Mucosa of gallbladder (tissue), 1 donor: ENCODE measurements around the gene RNF39. TPM values are rescaled to one million over a fixed set of nuclear protein-coding genes. Genes with fewer than 3 reads are reported as not detected.

Source experiments
- DNase-seq: peaks from one replicate; pipeline ENCODE4 v3.0.0-alpha.2; 2020; ENCODE audit warnings: low spot score
- total RNA-seq: library from RNA; stranded (reverse); gene quantifications from one replicate; pipeline ENCODE4 v1.2.1, GENCODE V29; 2021
- donor health status: DM: no; HTN: no; CAD: no.

The RNF39 gene
- total RNA-seq, 1 donor from 2014 or later, result 2.5 TPM

DNA sequence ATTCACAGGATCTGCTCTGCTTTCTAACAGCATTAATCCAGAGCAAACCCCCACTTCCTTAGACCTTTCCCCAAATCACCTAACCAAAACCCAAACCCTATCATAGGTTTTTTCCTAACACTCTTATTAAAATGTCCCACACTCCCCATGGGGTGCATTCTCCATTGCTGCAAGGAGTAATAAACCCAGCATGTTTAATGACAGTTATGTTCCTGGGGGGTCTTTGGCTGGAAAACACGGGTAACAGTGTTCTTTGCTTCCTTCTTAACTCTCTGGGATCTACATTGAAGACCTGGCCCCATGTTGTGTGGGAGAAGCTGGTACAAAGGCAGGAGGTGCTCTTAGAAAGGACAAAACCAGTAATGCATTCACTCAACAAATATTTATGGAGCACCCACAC lies 21.3 kb upstream of the RNF39 start:
- no peak for DNase-seq

DNA sequence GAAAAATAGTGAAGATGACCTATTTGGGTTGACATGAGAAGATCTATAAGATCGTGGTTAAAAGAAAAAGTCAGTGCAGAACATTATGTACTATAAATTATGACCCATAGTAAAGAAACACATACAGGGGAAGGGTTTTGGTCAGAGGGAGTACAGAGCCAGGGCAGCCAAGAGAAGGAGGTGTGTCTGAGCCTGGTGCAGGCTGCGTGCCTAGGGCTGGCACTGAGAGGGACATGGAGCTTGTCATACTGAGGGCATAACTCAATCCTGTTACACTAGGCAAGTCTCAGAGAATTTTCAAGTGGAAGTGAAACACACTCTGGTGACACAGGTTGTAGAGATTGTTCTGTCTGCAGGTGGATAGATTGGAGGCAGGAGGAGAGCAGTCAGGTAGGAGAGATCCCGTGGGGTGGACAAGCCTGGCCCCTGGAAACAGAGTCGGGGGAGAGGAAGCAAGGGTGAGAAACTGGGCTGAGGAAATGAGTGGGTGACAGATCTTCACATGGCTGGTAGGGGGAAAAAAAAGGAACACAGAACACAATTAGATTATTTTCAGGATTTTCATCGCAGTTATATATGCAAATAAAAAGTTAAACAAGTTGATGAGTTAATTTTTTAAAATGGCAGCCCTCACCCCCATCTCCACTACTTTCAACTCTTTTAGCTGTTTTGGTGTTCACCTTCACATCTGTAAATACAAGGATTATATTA lies 18.5 kb upstream of the RNF39 start:
- no peak for DNase-seq

DNA sequence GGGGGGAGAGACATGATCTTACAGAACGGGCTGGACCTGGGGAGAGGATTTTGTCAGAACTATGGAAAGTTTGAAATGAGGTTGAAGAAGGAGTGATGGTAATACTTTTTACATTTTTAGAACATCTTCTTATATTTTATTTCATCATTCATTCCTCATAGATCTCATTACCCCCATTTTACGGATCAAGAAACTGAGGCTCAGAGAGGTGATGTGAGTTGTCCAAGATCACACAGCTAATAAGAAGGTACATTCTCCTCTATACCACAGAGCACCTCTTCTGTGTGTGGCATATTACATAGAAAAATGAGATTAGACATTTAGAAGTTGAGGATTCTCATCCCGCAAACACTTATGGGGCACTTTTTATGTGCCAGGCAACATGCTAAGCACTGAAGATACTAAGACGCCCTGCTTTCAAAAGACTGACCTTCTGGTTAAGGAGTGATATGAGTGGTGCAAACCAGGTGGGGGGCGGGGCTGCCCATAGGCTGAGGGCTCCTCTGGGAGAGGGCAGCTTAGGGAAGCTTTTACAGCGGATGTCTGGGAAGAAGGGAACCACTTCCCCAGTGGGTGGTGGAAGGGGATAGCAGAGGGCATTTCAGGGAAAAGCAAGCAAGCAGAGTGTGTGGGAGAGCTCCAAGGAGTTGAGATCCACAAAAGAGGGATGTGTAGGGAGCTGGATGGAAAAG lies 17.4 kb upstream of the RNF39 start:
- no peak for DNase-seq

DNA sequence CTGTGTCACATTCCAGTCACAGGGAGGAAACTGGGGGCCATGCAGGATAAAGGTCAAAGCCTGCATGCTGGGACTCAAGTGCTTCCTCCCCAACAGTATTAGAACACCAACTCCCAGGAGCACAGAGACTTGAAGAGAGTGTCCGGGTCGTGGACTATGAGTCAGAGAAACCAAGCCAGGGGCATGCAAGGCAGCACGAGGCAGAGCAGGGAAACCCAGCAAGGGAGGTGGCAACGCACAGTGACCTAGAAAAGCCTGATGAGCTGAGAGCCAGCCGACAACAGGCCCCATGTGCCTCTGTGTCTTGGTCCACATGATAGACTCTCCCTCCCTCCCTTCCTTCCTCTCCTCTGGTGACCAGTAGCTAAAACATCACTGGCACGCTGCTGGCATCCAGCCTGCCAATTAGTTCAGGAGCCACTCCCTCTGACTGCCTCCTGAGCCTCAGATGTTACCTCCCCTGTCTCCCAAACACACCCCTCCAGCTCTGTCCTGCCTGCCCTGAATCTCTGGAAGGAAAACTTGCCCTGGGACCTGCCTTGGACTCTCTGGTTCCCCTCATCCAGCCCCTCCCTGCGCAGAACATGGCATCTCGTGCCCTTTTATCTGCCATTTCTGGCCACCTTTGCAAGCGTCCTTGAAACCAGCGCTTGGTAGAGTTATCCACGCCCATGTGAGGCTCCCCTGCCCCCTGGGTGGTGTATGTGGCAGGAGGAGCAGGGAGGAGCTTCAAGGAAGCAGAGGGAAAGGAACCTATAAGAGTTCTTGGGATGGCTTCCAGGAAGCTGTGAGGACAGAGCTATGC lies 16.2 kb upstream of the RNF39 start:
- DNase-seq, result peak; percentile 86

DNA sequence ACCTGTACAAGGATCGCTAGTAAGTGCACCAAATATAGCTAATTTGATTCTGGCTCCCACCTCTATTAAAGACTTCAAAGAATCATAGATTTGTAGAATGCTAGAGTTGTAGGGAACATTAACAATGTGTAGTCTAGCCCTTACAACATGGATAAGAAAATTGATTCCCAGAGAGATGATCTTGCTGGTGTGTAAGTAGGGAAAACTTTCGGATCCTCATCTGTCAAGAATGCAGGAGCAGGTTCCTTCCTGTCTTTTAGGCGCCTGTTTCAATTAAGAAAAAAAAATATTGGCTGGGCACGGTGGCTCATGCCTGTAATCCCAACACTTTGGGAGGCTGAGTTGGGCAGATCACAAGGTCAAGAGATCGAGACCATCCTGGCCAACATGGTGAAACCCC lies 12.3 kb upstream of the RNF39 start:
- no peak for DNase-seq

DNA sequence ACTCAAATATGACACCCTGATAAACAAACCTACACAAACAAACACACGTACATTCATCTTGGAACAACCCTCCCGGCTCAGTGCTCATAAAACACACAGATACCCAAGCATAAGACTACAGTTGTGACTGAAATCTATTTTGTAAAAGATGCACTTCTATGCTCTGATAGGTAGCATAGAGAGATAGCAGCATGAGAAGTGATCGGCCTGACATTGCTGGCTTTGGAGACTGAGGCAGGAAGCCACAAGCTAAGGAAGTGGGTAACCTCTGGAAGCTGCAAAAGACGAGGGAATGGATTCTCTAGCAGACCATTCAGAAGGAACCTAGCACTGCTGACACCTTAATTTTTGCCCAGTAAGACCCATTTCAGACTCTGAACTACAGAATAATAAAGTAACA lies 1.6 kb upstream of the RNF39 start:
- no peak for DNase-seq

DNA sequence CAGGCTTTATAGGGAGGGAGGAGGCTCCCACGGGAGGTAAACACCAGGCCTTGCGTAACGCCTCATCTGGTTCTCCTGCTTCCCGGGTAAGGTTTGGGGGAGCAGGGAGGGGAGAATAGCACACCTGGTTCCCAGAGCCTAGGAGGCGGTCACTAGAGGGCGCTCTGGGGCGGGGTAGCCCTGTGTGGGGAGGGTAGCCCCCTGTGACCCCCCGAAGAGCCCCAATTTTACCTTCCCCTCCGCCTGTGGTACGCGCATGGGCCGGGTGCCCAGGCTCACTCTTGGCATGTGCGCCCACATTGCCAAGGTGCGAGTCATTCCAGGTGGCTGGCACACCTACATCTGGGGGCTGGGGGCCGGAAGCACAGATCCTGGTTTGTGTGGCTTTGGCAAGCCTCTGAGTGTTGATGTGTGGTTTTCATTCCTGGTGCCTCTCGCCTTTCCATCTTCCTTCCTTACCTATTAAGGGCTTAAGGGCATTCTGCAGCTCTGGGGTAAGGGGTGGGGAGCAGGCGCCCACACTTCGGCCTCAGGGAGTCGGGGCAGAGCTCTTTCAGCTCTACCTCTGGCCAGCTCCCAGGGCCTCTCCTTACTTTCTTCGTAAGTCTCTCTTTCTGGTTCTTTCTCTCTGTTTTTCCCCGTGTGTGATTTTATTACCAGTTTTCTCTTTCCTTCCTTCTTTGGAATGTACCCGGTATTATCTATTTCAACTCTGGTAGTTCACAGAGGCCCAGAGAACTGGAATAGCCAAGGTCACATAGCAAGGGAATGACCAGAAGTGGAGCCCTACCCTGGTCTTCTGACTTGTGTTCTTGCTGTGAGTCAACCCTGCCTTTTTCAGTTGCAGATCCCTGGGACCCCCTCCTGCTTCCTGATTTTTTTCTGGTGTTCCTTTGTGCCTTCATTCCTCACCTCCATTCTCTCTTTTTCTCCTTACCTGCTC lies 492 bp upstream of the RNF39 start:
- DNase-seq, result peak; percentile 31

DNA sequence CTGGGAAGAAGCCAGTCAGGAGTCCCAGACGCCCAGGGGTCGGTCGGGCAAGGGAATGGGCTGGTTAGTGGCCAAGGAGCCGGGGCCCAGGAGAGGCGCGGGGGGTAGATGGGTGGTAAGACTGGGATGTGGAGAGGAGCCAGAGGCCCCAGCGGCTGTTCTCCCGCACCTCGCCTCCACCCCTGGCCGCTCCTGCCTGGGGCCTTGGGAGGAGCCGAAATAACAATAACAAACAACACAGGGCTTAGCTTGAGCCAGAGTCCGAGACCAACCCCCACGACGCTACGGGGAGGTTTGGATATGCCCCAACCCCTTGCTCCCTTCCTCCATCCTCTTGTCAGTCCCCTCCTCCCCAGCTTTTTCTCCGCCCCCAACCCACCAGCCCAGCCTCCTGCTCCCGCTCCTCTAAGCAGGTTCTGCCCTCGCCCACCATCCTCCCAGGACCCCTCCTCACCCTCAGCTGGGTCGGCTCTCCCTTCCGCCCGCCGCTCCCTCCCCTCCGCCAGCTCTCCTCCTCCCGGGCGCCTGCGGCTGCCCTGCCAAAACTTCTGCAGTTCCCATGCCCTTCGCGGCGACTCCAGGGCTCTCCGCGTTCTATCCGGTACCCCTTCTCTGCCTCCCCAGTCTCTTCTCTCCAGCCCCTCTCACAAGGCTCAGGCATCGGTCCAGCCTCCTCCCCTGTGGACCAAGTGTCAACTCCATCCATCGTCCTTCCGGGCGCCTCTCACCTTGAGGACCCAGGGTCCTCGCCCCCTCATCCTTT lies 1.1 kb downstream of the RNF39 start:
- DNase-seq, result no peak

DNA sequence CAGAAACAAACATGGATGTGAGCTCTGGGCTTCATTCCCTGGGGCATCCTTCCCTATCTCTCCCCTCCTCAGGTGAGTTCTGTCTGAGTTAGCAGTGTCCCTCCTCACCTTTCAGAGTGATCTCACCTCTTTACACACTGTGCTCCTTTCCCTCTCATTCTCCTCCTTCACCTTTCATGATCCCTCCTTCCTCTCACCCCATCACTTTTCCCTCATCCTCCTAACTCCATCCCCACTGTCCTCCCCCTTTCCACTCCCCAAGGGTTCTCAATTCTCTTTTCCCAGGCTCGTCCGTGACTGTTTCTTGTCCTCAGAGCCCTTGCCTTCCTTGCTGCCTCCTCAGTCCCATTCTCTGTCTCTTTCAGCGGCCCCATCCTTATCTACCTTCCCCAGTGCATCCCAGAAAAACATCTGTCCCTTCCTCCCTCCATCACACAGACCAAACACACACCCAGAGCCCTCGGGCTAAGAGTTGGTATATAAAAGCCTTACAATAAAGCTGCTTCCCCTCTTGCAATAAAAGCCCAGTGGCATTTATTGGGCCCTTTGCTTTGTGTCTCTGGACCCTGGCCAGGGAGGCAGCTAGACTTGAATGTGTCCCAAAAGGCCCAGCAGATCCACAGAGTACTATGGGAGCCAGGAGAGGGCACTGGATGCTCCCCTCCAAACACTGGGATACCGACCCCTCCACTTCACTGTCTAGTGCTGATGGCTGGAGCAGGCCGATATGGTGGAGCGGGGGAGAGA lies 1.9 kb downstream of the RNF39 start:
- no peak for DNase-seq

DNA sequence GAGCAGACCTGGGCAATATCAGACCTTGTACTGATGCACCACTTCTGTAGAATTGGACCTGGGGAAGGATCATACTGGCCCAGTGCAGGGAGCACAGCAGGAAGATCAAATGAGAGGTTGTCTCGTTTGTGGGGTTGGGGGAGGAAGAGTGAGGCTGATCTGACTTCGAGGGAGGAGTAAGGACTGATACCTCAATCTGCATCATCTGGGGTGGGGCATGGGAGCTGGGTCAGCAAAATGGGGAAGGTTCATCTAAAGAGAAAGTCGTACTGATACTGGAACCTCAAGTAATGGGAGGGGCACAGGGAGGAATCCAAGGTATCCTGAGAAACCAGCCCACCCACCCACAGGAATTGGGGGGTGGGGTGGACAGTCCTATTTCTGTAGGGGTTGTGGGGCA lies 3.7 kb downstream of the RNF39 start:
- no peak for DNase-seq

DNA sequence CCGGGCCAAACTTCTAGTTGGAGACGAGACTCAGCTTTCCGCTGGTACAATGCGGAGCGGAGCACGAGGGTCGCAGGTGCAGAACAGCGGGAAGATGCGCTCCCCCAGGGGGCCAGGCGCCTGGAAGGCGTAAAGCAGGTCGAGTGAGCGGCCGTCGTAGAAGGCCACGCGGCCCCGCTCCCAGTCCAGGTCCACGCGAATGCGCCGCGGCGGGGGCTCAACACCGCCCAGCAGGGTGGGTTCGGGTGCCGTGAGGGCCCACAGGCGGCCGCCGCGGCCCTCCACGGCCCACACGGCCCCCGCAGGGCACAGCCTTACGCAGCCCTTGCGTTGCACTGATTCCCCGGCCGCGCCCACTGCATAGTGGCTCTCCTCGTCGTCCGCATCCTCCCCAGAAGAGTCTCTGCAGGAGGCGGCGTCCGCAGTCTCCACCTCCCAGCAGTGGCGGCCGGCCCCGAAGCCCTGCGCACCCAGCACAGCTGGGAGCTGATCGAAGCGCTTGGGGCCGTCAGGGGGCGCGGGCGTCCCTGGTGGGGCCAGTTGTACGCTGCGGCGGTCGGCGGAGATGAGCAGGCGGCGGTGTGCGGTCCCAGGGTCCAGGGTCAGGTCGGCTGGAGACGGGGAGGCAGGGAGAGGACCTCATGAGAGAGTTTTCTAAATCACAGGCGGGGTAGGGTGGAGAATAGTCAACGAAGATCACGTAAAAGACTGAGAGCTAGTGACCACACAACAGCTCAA lies 4.3 kb downstream of the RNF39 start:
- peak; percentile 23 for DNase-seq

DNA sequence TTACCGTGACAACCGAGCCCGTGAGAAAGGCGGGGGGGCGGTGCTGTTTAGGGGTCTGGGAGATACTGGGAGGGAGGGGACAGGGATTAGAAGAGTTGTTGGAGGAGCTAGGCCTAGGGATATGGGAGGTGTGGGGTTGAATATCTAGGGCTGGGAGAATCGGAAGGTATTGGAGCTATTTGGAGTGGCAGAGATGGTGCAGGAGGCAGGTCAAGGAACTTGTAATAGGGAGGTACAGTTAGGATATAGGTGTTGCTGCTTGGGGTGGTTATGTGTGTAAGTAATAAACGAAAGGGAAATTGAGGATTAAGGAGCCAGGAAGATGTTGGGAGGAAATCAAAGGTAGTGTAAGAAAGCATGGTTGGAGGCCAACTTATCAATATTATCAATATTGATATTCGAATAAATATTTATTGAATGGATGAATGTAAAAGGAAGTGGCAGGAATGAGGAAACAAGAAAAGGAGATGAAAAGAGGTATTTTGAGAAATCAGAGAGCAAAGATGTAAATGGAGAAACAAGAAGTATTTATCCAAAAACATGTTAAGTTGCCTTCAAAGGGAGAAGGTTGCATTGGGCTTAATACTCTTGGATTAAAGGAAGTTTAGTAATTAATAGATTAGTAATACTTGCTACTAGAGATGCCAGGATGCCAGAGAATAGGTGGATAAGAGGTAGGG lies 8.0 kb downstream of the RNF39 start:
- DNase-seq, result no peak

DNA sequence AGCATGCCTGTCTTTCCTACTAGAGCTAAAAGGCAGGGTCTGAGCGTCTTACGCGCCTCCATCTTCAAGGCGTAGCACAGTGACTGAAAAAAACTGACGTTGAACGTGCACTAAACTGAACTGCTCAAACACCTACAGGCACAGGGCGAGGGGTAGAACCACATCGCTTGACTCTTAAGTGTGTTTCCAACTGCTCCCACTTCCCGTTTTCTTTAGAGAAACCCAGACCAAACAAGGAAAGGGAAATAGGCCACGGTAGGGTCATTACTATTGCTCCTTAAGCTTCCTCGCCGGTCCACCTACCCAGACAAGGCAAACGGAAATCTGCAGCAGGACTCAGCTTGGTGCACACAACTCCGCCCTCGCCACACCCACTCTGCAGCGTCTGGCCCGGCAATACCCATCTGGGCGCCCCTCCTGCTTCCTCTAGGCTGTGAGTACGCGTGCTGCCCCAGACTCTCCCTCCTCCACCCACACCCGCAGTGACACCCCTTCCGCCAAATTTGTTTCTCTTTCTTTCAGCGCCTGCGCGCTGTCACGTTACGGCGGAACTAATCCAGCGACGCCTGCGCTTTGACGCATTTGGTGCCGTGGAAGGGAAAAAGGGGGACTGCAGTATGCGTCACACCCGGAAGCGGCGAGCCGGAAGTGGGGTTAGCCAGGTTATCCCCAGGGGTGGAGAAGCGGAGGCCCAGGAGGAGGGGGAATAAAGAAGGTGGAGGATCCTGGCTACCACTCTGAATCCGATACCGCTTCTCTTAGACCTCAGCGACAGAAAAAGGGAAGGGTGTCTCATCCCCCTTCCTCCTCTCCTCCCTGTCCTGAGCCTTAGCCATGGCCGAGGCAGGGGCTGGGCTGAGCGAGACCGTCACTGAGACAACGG lies 8.8 kb downstream of the RNF39 start, which contains the start of gene PPP1R11:
Gene PPP1R11, plus strand, starts transcription at position 622 of the 883 bp plus-strand sequence. Its CDS starts 213 bp downstream, at position 835.
- peak; percentile 99 for DNase-seq

DNA sequence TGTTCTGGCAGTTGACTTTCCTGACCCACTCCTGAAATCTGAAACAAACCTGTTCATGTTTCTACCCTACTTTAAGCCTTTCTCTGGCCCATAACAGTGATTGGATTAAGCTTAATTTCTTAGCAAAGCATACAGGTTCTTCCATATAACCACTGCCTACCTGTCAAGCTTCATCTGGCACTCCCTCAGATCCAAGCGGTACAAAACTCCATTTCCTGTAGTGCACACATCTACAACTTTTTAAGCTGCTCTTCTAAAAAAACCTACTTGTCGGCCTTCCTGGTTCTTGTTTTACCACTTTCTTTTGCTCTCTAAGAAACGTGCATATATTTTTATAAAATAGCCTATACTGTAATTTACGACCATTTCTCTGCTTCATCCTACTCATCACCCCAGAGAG lies 9.5 kb downstream of the RNF39 start:
- DNase-seq, result no peak

DNA sequence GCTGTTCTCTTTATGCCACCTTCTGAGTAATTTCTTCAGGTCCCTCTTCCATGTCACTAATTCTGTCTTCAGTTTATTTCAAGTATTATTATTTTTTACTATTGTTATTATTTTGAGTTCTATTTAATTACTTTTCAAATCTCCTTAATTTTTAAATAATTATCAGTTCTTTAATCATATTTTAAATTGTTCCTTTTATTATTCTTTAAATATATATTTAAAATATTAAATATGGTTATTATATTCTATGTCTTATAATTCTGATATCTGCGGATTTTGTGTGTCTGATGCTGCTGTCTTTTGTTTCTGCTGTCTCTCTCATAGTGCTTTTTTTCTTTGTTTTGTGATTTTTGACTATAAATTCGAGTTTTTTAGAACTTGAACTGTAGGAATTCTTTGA lies 12.3 kb downstream of the RNF39 start:
- DNase-seq, result no peak

DNA sequence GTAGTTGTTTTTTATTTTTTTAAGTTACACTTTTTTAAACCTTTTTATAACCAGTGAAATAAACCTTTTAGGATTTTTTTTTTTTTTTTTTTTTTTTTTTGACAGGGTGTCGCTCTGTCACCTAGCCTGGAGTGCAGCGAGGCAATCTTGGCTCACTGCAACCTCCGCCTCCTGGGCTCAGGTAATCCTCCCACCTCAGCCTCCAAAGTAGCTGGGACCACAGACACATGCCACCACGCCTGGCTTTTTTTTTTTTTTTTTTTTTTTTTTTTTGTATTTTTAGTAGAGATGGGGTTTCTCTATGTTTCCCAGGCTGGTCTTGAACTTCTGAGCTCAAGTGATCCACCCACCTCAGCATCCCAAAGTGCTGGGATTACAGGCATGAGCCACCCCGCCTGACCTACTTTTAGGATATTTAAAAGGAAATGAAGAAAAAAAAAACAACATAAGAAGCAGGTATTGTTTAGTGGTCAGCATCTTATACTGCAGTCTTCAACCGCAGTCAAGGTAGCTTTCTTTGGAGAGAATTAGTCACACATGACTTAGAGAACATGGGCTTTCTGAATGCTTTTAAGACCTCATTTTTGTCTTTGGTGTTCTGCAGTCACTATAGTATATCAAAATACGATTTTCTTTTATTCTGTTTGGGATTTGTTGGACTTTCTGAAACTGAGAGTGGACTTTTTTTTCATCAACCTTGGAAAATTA lies 12.9 kb downstream of the RNF39 start:
- DNase-seq, result no peak

DNA sequence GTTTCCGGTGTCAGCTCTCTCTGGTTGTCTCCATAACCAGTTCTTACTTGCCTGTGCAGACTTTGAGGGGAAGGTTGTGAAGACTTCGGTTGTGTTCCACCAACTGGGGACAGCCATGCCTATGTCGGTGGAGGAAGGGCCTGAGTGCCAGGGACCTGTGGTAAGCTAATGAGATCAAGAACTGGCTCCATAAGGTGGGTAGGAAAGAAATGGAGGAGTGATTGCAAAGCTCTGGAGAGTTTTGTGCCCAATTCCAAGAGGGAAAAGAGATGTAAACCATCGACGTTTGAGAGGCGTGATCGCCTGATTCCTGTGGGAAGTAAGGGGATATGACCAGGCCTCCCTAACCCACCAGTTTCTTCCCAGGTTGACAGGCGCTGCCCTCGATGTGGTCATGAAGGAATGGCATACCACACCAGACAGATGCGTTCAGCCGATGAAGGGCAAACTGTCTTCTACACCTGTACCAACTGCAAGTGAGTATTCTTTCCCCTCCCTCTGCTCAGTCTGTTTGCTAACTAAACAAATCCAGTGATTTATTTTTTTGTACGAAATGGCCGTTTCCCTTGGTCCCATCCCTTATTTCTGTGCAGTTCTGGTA lies 13.6 kb downstream of the RNF39 start:
- DNase-seq, result no peak
